Upper lobe of left lung (tissue), 4 donors: ENCODE data around the gene KITLG.

ENCODE experiments used
- CTCF ChIP-seq, 6 experiments: fragments of 450-650 bp in 4 of 6; fragments of 200-600 bp in 2 of 6; sonication (generic) in 2 of 6; IDR thresholded peaks; one replicate each; pipeline ENCODE4 v1.5.1; 2016 to 2019; ENCODE audit warnings: antibody characterized with exemption in 6 of 6
- POLR2AphosphoS5 ChIP-seq, 2 donors: sonication (generic); formaldehyde crosslinking; IDR thresholded peaks; one replicate each; pipeline ENCODE4 v1.5.1; 2017; ENCODE audit warnings: antibody characterized with exemption in 2 of 2

- no peak for TF ChIP-seq CTCF (IDR thresholded peaks at IDR 0.05)
- TF ChIP-seq POLR2AphosphoS5 (IDR thresholded peaks at IDR 0.05): no peak
Measured at GRCh38 chr12:88546226-88546625, 34.0 kb downstream of the KITLG start.
